Naive B cell (primary cell): ENCODE results near the gene TTC8. TPM values are rescaled to one million over a fixed set of nuclear protein-coding genes. Genes with fewer than 3 reads are reported as not detected.
"Not testable (repeated sequence)": the region's sequence is repeated elsewhere in the genome, so short reads cannot be mapped to it uniquely, and the experiment has no call there.

Experiments
- ATAC-seq, 2 donors: fragments of 150-1000 bp; cut with Tn5 transposase; 2 replicates each; pipeline ENCODE4 v1.10.0; 2021; ENCODE audit warnings: low read depth in 2 of 2, mild to moderate bottlenecking in 2 of 2, moderate library complexity in 2 of 2
- DNase-seq: peaks from one replicate; pipeline ENCODE4 v3.0.0; 2022
- H3K27ac Mint-ChIP-seq, 6 donors: one replicate each; pipeline ENCODE4 v1.8.0; 2020 to 2022; ENCODE audit warnings: mild to moderate bottlenecking in 6 of 6, mixed read lengths in 6 of 6, moderate library complexity in 5 of 6, inconsistent platforms in 2 of 6
- H3K27me3 Mint-ChIP-seq, 3 donors: one replicate each; pipeline ENCODE4 v1.8.0; 2021 to 2022; ENCODE audit warnings: mixed read lengths in 3 of 3, mild to moderate bottlenecking in 1 of 3
- H3K36me3 Mint-ChIP-seq, 2 donors: one replicate each; pipeline ENCODE4 v1.8.0; 2020 to 2022; ENCODE audit warnings: mixed read lengths in 2 of 2, inconsistent platforms in 1 of 2, mild to moderate bottlenecking in 1 of 2
- H3K4me1 Mint-ChIP-seq, 3 donors: one replicate each; pipeline ENCODE4 v1.8.0; 2020 to 2022; ENCODE audit warnings: mixed read lengths in 3 of 3, inconsistent platforms in 1 of 3, mild to moderate bottlenecking in 1 of 3, moderate library complexity in 1 of 3
- H3K4me3 Mint-ChIP-seq, 8 donors: one replicate each; pipeline ENCODE4 v1.8.0; 2020 to 2022; ENCODE audit warnings: mild to moderate bottlenecking in 8 of 8, mixed read lengths in 8 of 8, moderate library complexity in 8 of 8, inconsistent platforms in 2 of 8
- H3K9me3 Mint-ChIP-seq, 7 donors: one replicate each; pipeline ENCODE4 v1.8.0; 2020 to 2022; ENCODE audit warnings: mixed read lengths in 7 of 7, mild to moderate bottlenecking in 5 of 7, inconsistent platforms in 2 of 7, moderate library complexity in 1 of 7
- polyA plus RNA-seq, 6 donors: library from polyadenylated mRNA; unstranded; fragments of 300-500 nt; fragmentation: Illumina TruSeq; gene quantifications; one replicate each; pipeline ENCODE4 v1.2.3, GENCODE V29; 2021; ENCODE audit warnings: low read depth in 6 of 6

The TTC8 gene
- polyA plus RNA-seq, 6 donors from 2014 or later: 0.29 to 3.2 (median 1.3) TPM; not detected in 1

DNA sequence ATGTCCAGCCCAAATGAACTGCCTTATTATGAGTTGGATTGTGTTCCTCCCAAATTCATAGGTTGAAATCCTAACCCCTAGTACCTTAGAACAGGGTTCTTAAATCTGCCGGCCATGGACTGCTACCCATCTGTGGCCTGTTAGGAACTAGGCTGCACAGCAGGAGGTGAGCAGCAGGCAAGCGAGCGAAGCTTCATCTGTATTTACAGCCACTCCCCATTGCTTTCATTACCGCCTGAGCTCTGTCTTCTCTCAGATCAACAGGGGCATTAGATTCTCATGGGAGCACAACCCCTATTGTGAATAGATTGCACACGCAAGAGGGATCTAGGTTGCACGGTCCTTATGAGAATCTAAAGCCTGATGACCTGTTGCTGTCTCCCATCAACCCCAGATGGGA, 21.9 kb upstream of the TTC8 start:
- peaks cover 0 to 6% (median 4%) of the 10 kb centered on the region in 7 donors for H3K9me3 Mint-ChIP-seq
- peaks cover 0 to 4% of the 10 kb centered on the region in 2 donors for H3K36me3 Mint-ChIP-seq
- ATAC-seq (no peak), DNase-seq (no peak)
- H3K27ac Mint-ChIP-seq: no peak overlapping the region
- no peak overlapping the region for H3K4me3 Mint-ChIP-seq
- peaks cover 51 to 68% (median 55%) of the 10 kb centered on the region in 3 donors for H3K27me3 Mint-ChIP-seq
- H3K4me1 Mint-ChIP-seq: no peaks in the 10 kb centered on the region

DNA sequence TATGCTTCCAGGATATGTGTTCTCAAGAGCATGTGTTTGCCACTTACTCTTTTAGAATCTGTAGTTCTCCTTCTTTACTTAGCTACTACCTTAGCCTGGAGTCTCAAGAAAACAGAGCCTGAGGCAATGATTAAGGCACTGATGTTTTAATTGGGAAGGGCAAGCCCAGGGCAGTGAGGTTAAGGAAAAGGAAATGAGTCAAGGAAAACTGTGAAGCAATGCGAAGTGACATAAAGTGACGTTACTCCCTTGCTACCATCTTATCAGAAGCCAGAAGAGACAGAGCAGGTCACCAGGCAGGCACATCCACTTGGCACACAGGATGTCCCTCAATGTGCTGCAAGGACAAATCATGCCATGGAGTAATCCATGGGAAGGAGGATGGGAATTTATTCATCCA, 20.4 kb upstream of the TTC8 start:
- Mint-ChIP-seq H3K4me3 (no peak overlapping the region), H3K9me3 (peaks cover 0 to 18% (median 13%) of the 10 kb centered on the region in 7 donors), H3K27ac (no peak overlapping the region), H3K4me1 (no peaks in the 10 kb centered on the region), H3K27me3 (peaks cover 47 to 66% (median 61%) of the 10 kb centered on the region in 3 donors), H3K36me3 (peaks cover 0 to 10% of the 10 kb centered on the region in 2 donors)
- DNase-seq: no peak
- ATAC-seq: no peak

DNA sequence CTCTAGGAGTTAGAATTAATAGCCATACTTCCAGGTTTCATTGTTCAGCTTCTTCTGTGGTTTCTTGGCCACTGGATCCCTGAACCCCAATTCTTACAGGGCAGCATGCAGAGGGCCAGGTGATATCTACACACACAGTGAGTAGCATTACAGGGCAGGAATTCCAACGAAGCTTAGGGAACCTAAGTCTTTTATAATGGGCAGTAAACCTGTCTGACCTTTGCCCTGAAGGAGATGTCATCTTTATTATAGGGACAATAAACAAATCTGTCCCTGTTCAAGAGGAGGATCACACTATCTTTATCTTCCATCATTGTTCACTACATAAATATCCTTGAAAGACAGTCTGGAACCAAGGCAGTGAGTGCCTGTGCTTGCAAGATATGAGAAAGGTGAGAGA, 20.0 kb upstream of the TTC8 start:
- DNase-seq (no peak), ATAC-seq (no peak)
- Mint-ChIP-seq H3K36me3 (peaks cover 0 to 10% of the 10 kb centered on the region in 2 donors), H3K9me3 (peaks cover 0 to 20% (median 15%) of the 10 kb centered on the region in 7 donors), H3K4me3 (no peak overlapping the region), H3K27me3 (peaks cover 46 to 66% (median 61%) of the 10 kb centered on the region in 3 donors), H3K4me1 (no peaks in the 10 kb centered on the region), H3K27ac (no peak overlapping the region)

DNA sequence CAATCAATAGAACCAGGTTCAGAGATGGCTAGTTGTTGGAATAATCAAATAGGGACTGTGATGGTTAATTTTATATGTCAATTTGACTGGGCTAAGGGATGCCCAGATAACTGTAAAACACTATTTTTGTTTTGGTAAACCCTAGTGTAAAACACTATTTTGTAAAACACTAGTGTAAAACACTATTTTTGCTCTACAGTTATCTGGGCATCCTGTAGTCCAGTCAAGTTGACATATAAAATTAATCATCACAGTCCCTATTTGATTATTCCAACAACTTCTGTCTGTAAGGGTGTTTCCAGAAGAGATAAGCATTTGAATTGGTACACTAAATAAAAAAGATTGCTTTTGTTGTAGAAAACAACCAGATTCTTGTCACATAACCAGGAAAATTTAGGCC, 16.1 kb upstream of the TTC8 start:
- DNase-seq (no peak), ATAC-seq (no peak)
- Mint-ChIP-seq H3K27me3 (peaks cover 34 to 59% (median 58%) of the 10 kb centered on the region in 3 donors), H3K4me1 (no peaks in the 10 kb centered on the region), H3K4me3 (no peak overlapping the region), H3K27ac (no peak overlapping the region), H3K36me3 (peaks cover 0 to 10% of the 10 kb centered on the region in 2 donors), H3K9me3 (peaks cover 0 to 22% (median 17%) of the 10 kb centered on the region in 7 donors)

DNA sequence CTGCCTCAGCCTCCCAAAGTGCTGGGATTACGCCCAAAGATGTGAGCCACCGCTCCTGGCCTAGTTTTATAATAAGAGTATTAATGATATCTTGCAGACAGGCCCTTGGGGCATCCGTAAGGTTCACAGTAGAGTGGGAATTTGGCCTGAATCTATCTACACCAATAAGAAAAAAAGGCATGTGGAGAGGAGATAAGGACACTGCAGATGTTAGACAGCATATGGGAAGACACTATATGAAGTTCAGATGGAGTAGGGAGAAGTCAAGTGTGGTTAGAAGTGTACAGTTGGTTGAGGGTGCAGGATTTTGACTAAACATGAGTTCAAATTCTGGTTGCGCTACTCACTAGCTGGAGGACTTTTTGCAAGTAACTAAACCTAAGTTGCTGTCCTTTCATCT, 8.5 kb upstream of the TTC8 start:
- Mint-ChIP-seq H3K27me3 (peaks cover 24 to 62% (median 54%) of the 10 kb centered on the region in 3 donors), H3K36me3 (no peaks in the 10 kb centered on the region), H3K27ac (no peak overlapping the region), H3K9me3 (no peaks in the 10 kb centered on the region), H3K4me3 (no peak overlapping the region), H3K4me1 (peaks cover 6 to 13% (median 11%) of the 10 kb centered on the region in 3 donors)
- DNase-seq: no peak
- no peak for ATAC-seq

DNA sequence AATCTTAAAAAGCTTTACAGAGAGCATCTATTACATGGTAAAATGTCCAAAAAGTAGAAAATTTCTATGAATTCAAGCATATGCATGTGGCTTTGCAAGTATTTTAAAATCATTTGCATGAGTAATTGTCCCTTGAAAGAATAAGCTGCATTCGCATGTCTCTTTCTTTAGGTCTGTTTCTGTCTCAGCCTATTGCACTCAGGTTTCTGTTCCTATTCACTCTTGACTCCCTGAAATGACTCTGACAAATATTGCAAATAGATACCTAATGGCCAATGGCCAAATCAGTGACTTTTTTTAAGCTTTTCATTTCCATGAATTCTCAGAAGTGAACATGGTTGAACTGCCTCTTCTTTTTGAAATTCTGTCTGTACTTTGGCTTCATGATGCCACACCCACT, 6.4 kb upstream of the TTC8 start:
- H3K4me1 Mint-ChIP-seq: peaks cover 6 to 13% (median 11%) of the 10 kb centered on the region in 3 donors
- no peaks in the 10 kb centered on the region for H3K9me3 Mint-ChIP-seq
- DNase-seq: no peak

DNA sequence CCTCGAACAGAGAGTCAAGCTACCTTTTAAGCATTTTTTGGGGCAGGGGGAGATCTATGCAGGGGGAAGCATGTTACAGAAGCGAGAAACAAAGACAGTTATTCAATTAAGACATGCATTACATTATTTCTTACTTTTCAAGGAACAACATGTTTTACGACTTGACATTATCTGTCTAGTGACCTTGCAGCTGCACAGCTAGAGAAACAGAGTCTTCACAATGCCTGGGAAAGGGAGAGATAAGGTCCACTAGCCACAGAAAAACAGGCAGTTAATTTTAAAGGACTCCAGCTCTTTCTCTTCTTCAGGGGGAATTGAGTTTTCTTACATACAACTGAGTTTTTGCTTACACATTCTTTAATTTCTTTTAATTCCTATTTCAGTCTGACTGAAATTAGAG, 4.8 kb upstream of the TTC8 start:
- H3K27ac Mint-ChIP-seq, H3K9me3 Mint-ChIP-seq: not testable (repeated sequence)

More for the DNA sequence above, 6.4 kb upstream of the TTC8 start:
- H3K4me3 Mint-ChIP-seq: no peak overlapping the region
- ATAC-seq: peak in 1 of 2 donors; percentile 39
- H3K27me3 Mint-ChIP-seq: peaks cover 17 to 47% (median 44%) of the 10 kb centered on the region in 3 donors
- no peak overlapping the region for H3K27ac Mint-ChIP-seq
- H3K36me3 Mint-ChIP-seq: no peaks in the 10 kb centered on the region

DNA sequence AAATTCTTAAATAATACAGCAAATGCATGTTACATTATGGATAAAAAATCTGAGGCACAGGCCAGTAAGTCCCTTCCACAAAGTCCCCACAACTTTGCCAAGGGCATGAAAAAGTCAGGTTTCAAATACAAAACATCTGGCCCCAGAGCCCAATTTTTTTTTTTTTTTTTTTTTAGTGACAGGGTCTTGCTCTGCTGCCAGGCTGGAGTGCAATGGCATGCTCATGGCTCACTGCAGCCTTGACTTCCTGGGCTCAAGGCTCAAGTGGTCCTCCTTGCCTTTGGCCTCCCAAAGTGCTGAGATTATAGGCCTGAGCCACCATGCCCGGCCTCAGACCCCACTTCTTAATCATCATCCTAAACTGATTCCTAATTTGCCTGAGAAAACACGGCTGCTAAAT, 3.1 kb upstream of the TTC8 start:
- H3K27me3 Mint-ChIP-seq: peaks cover 12 to 37% (median 30%) of the 10 kb centered on the region in 3 donors
- H3K4me3 Mint-ChIP-seq: no peak overlapping the region
- H3K36me3 Mint-ChIP-seq: no peaks in the 10 kb centered on the region
- no peak overlapping the region for H3K27ac Mint-ChIP-seq
- DNase-seq (no peak), ATAC-seq (no peak)
- H3K9me3 Mint-ChIP-seq: no peaks in the 10 kb centered on the region
- H3K4me1 Mint-ChIP-seq: peaks cover 16 to 23% (median 19%) of the 10 kb centered on the region in 3 donors

More for the DNA sequence above, 4.8 kb upstream of the TTC8 start:
- not testable (repeated sequence) for DNase-seq, H3K4me3 Mint-ChIP-seq, ATAC-seq, H3K36me3 Mint-ChIP-seq
- peaks cover 17 to 44% (median 38%) of the 10 kb centered on the region in 3 donors for H3K27me3 Mint-ChIP-seq
- peaks cover 10 to 19% (median 15%) of the 10 kb centered on the region in 3 donors for H3K4me1 Mint-ChIP-seq

DNA sequence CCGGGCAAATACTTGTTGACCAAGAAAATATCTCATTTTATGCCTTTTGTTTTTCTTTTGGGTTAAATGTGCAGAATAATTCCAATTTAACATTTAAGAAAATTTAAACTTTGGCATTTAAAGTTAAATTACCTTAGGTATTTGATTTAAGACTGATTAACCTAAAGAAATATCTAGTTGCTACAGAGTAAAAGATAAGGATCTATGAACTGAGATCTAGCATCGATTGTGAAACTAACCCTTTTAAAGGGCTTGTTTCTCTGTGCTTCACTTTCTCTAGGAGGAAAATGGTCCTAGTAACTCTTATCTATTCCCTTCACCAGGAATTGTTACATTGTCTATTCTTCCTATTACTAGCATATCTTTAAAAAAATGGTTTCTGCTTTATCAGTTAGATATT, 2.6 kb upstream of the TTC8 start:
- no peak overlapping the region for H3K27ac Mint-ChIP-seq
- DNase-seq: no peak
- no peak overlapping the region for H3K4me3 Mint-ChIP-seq
- H3K4me1 Mint-ChIP-seq: peaks cover 16 to 23% (median 19%) of the 10 kb centered on the region in 3 donors
- H3K36me3 Mint-ChIP-seq: no peaks in the 10 kb centered on the region
- H3K27me3 Mint-ChIP-seq: peaks cover 12 to 37% (median 30%) of the 10 kb centered on the region in 3 donors
- no peak for ATAC-seq
- H3K9me3 Mint-ChIP-seq: no peaks in the 10 kb centered on the region

DNA sequence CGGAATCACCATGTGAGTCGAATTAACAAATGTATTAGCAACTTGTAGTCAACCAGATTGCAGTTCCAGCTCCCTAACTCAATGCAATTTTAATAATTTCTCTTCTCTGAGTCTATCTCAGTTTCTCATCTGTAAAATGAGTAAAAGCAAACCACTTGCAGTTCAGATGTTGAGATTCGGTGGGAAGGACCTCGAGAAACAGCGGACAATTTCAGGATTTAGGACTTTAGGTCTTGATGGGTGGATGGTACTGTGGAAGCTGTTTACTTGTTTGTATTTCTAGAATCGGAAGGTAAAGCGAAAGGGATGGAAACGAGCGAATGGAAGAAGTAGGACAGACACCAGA, 510 bp upstream of the TTC8 start:
- Mint-ChIP-seq H3K4me3 (peak overlapping the region; percentile 79 to 95 (median 91)), H3K9me3 (no peaks in the 10 kb centered on the region), H3K4me1 (peaks cover 5 to 12% (median 9%) of the 10 kb centered on the region in 3 donors), H3K27me3 (peaks cover 12 to 28% (median 19%) of the 10 kb centered on the region in 3 donors), H3K36me3 (no peaks in the 10 kb centered on the region), H3K27ac (peak overlapping the region; percentile 99 to 100 (median 100))
- DNase-seq (no peak), ATAC-seq (no peak)

DNA sequence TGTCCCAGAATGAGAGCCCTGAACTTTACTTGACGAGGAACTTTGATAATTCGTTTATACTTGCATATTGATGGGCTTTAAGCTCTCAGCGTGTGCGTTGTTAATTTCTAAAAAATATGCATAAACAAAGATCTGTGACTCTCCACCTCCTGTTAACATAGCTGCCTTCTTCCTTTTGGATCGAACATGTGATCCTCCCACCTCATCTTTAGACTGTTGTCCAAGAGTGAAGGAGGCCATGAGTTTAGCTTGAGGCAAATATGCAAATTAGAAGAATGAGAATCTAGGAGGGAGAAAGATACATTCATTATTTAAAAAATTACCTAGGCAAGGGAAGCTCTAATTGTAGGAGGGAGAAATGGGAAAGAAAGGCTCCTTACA, 617 bp downstream of the TTC8 start:
- no peaks in the 10 kb centered on the region for H3K9me3 Mint-ChIP-seq
- ATAC-seq (no peak), DNase-seq (no peak)
- H3K27me3 Mint-ChIP-seq: peaks cover 4 to 17% (median 7%) of the 10 kb centered on the region in 3 donors
- H3K27ac Mint-ChIP-seq: peak overlapping the region; percentile 67 to 100 (median 94)
- H3K4me3 Mint-ChIP-seq: peak overlapping the region; percentile 79 to 95 (median 91)
- peaks cover 9 to 12% (median 12%) of the 10 kb centered on the region in 3 donors for H3K4me1 Mint-ChIP-seq
- no peaks in the 10 kb centered on the region for H3K36me3 Mint-ChIP-seq

DNA sequence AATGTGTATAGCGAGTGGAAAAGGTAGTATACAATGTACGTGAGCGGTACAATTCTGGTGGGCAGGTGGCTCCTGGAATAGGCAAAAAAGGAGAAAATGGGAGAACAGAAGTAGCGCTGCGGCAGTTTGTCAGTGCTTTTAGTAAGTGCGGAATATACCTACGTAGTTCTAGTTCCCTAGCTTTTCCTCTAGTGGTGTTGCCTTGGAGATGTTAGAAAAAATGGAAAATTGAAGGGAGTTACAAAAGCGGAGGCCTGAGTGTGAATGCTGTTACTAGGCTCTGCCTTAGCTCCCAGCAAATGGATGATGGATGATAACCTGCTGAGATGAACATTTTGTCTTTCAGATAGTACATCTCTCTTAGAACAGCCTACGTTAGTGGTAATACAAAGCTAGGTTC, 1.1 kb downstream of the TTC8 start:
- H3K36me3 Mint-ChIP-seq: no peaks in the 10 kb centered on the region
- no peak for ATAC-seq
- no peaks in the 10 kb centered on the region for H3K9me3 Mint-ChIP-seq
- no peak for DNase-seq
- peaks cover 9 to 12% (median 12%) of the 10 kb centered on the region in 3 donors for H3K4me1 Mint-ChIP-seq
- H3K27ac Mint-ChIP-seq: peak overlapping the region in 4 of 6 donors; percentile 10 to 99 (median 80)
- H3K4me3 Mint-ChIP-seq: peak overlapping the region in 7 of 8 donors; percentile 79 to 95 (median 93)
- peaks cover 0 to 12% (median 3%) of the 10 kb centered on the region in 3 donors for H3K27me3 Mint-ChIP-seq

DNA sequence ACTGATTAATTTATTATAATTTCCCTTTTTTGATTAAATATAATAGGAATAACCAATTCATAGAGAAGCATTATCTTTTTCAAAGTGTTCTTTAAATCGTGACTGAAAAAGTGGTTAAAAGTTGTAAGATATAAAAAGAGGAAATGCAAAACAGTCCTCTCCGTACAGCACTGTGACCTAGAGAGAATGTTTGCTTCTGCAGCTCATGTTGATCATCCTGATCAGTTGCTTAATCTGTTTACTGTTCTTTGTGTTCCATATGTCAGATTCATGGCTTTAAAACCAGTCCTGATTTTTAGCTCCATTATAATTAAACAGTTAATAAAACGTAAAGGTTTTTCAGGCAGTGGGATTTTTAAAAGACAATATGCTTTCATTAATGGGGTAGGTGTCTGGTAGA, 4.7 kb downstream of the TTC8 start:
- Mint-ChIP-seq H3K9me3 (no peaks in the 10 kb centered on the region), H3K27ac (no peak overlapping the region), H3K36me3 (no peaks in the 10 kb centered on the region), H3K4me3 (no peak overlapping the region), H3K27me3 (peaks cover 0 to 7% (median 0%) of the 10 kb centered on the region in 3 donors), H3K4me1 (peaks cover 6 to 8% (median 8%) of the 10 kb centered on the region in 3 donors)
- DNase-seq: no peak
- ATAC-seq: no peak

DNA sequence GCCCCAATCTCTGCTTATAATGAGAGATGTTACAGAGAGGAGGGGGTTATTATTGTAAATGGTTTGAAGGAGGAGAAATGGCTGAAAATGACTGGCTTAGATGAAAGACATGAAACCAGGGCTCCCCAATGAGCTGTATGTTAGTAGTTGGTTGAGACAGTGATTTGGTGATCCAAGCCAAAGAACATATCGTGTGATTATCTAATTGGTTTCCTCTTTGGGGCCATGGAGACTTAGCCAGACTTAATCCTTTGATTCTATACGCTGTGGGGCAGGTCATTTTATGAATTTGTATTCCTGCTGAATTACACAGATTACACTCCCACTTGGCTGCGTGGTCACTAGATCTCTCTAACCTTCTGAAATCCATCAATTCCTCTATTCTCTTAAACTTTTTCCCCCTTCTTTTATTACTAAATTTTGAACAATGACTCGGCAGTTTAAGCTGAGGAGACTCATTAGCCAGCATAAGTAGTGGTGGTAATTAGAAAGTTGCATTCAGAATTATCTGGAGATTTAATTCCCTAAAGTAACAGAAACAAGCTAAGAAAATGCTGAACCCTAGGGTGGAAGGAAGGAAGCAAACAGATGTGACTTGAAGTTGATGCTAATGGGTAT, 5.3 kb downstream of the TTC8 start:
- DNase-seq (no peak), ATAC-seq (no peak)
- Mint-ChIP-seq H3K27ac (peak overlapping the region in 1 of 6 donors; percentile 12), H3K4me3 (no peak overlapping the region), H3K4me1 (peaks cover 6 to 8% (median 7%) of the 10 kb centered on the region in 3 donors), H3K9me3 (no peaks in the 10 kb centered on the region), H3K27me3 (peaks cover 0 to 7% (median 0%) of the 10 kb centered on the region in 3 donors), H3K36me3 (no peaks in the 10 kb centered on the region)
